ENCODE measurements around the gene GP2. TPM values are rescaled to one million over a fixed set of nuclear protein-coding genes. Genes with fewer than 3 reads are reported as not detected.

Gene GP2
- total and polyA plus RNA-seq, 2 donors (not counting 3 experiments of a cell fraction or from before 2014, with no cell fraction given), result not detected

- BruUV-seq (replicated peaks), result no TSS peak
- Histone ChIP-seq H3K4me3 (replicated peaks in 1 of 3; ENCODE audit: insufficient read depth in 1 of 3, low read depth in 1 of 3, low read length in 3 of 3) (no peak overlapping the region), H3K9me1 (replicated peaks; ENCODE audit: control insufficient read depth, extremely low read depth, insufficient read depth, low read length) (no peaks in the 10 kb centered on the region), H3K27ac (ENCODE audit: insufficient read depth, low read depth, low read length) (no peak overlapping the region), H3K27me3 (ENCODE audit: control insufficient read depth in 2 of 2, insufficient read depth in 2 of 2, low read length in 2 of 2) (no peaks in the 10 kb centered on the region), H3K36me3 (ENCODE audit: control insufficient read depth in 2 of 2, extremely low read depth in 1 of 2, insufficient read depth in 2 of 2, low read length in 2 of 2) (no peaks in the 10 kb centered on the region), H3K9ac (replicated peaks; ENCODE audit: extremely low read depth, insufficient read depth, low read length) (no peak overlapping the region), H3K79me2 (ENCODE audit: control insufficient read depth, insufficient read depth, low read length) (no peaks in the 10 kb centered on the region), H3K4me2 (ENCODE audit: insufficient read depth, low read length) (no peak overlapping the region), H2AFZ (ENCODE audit: low read depth, low read length) (no peak overlapping the region), H3K9me3 (replicated peaks; ENCODE audit: control insufficient read depth, insufficient read depth, low read length) (no peaks in the 10 kb centered on the region), H4K20me1 (replicated peaks; ENCODE audit: control insufficient read depth, extremely low read depth, insufficient read depth, low read length) (no peaks in the 10 kb centered on the region), H3K4me1 (ENCODE audit: control insufficient read depth, extremely low read depth, insufficient read depth, low read length) (no peaks in the 10 kb centered on the region)
- ChIA-PET POLR2A (no interaction called here), CTCF (no interaction called here)
- DNase-seq (ENCODE audit: low read depth, low spot score) (no peak), FAIRE-seq (no peak)
- dilution Hi-C loops (cut with MboI; ENCODE audit: extremely low pct_ligation_motif_present, low sequenced_read_pairs) (no loop called here), intact Hi-C loops (cut with micrococcal nuclease) (no loop called here)
- TF ChIP-seq EZH2 (IDR thresholded peaks at IDR 0.05; ENCODE audit: borderline replicate concordance, low read depth, low read length, severe bottlenecking) (no peak), MYC (IDR thresholded peaks at IDR 0.05; ENCODE audit: low read depth, low read length) (no peak), GATA2 (IDR thresholded peaks at IDR 0.05; ENCODE audit: insufficient read depth, insufficient read length, low read depth, low read length) (no peak), POLR2A (IDR thresholded peaks at IDR 0.05; ENCODE audit: low read depth, low read length) (no peak)
- TF ChIP-seq, protein P1, sequence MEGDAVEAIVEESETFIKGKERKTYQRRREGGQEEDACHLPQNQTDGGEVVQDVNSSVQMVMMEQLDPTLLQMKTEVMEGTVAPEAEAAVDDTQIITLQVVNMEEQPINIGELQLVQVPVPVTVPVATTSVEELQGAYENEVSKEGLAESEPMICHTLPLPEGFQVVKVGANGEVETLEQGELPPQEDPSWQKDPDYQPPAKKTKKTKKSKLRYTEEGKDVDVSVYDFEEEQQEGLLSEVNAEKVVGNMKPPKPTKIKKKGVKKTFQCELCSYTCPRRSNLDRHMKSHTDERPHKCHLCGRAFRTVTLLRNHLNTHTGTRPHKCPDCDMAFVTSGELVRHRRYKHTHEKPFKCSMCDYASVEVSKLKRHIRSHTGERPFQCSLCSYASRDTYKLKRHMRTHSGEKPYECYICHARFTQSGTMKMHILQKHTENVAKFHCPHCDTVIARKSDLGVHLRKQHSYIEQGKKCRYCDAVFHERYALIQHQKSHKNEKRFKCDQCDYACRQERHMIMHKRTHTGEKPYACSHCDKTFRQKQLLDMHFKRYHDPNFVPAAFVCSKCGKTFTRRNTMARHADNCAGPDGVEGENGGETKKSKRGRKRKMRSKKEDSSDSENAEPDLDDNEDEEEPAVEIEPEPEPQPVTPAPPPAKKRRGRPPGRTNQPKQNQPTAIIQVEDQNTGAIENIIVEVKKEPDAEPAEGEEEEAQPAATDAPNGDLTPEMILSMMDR (IDR thresholded peaks at IDR 0.05; ENCODE audit: extremely low read depth in 1 of 2, insufficient read depth in 1 of 2, low read depth in 1 of 2, low read length in 2 of 2), result no peak
Measured at GRCh38 chr16:20364051-20364450, 36.7 kb upstream of the GP2 start.

DNA sequence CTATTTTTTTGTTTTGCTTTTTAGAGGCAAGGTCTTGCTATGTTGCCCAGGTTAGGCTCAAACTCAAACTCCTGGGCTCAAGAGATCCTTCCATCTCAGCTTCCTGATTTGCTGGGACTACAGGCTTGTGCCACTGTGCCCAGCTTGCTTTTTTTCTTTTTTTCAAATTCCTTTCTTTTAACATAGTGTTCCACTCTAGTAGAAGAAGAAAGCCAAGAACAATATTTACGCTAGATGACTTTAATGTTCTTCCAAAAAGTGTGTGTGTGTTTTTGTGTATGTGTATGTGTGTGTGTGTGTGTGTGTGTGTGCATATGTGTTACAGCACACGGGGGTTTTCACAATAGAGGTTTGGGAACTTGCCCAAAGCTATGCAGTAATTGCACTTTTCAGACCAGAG is 35.9 kb upstream of the GP2 start:
- H3K36me3 ChIP-seq (ENCODE audit: control insufficient read depth in 2 of 2, extremely low read depth in 1 of 2, insufficient read depth in 2 of 2, low read length in 2 of 2), result no peaks in the 10 kb centered on the region
- BruUV-seq (replicated peaks), result no TSS peak
- no peaks in the 10 kb centered on the region for H3K79me2 ChIP-seq (ENCODE audit: control insufficient read depth, insufficient read depth, low read length)
- no peak for FAIRE-seq
- H3K9ac ChIP-seq (replicated peaks; ENCODE audit: extremely low read depth, insufficient read depth, low read length), result no peak overlapping the region
- H3K4me2 ChIP-seq (ENCODE audit: insufficient read depth, low read length), result no peak overlapping the region
- no peak overlapping the region for H3K4me3 ChIP-seq (replicated peaks in 1 of 3; ENCODE audit: insufficient read depth in 1 of 3, low read depth in 1 of 3, low read length in 3 of 3)
- dilution Hi-C loops (cut with MboI; ENCODE audit: extremely low pct_ligation_motif_present, low sequenced_read_pairs), result no loop called here
- ChIA-PET CTCF (interaction anchor here (0.6 to 1.7 kb wide), 2 partner anchors 13 to 1269 kb away, joined by 3 to 5 read pairs; no protein-coding TSS in a partner anchor), POLR2A (no interaction called here)
- H2AFZ ChIP-seq (ENCODE audit: low read depth, low read length), result no peak overlapping the region
- intact Hi-C loops (cut with micrococcal nuclease), result no loop called here
- H3K9me1 ChIP-seq (replicated peaks; ENCODE audit: control insufficient read depth, extremely low read depth, insufficient read depth, low read length), result no peaks in the 10 kb centered on the region
- no peaks in the 10 kb centered on the region for H3K27me3 ChIP-seq (ENCODE audit: control insufficient read depth in 2 of 2, insufficient read depth in 2 of 2, low read length in 2 of 2)
- TF ChIP-seq, protein P2, sequence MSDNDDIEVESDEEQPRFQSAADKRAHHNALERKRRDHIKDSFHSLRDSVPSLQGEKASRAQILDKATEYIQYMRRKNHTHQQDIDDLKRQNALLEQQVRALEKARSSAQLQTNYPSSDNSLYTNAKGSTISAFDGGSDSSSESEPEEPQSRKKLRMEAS (IDR thresholded peaks at IDR 0.05; ENCODE audit: insufficient read depth, insufficient read length), result no peak
- TF ChIP-seq FOS (IDR thresholded peaks at IDR 0.05; ENCODE audit: borderline replicate concordance, insufficient read depth, low read length), result no peak
- no peak for TF ChIP-seq EZH2 (IDR thresholded peaks at IDR 0.05; ENCODE audit: borderline replicate concordance, low read depth, low read length, severe bottlenecking)
- TF ChIP-seq, protein P1 (IDR thresholded peaks at IDR 0.05; ENCODE audit: extremely low read depth in 1 of 2, insufficient read depth in 1 of 2, low read depth in 1 of 2, low read length in 2 of 2), result no peak
- TF ChIP-seq JUN (IDR thresholded peaks at IDR 0.05; ENCODE audit: borderline replicate concordance, insufficient read depth, insufficient read length, low read depth), result no peak
- no peak for TF ChIP-seq MYC (IDR thresholded peaks at IDR 0.05; ENCODE audit: low read depth, low read length)
- no peak for TF ChIP-seq POLR2AphosphoS5 (IDR thresholded peaks at IDR 0.05; ENCODE audit: insufficient read depth, low read depth, low read length)
- TF ChIP-seq GATA2 (IDR thresholded peaks at IDR 0.05; ENCODE audit: insufficient read depth, insufficient read length, low read depth, low read length), result no peak
- TF ChIP-seq POLR2A (IDR thresholded peaks at IDR 0.05; ENCODE audit: low read depth, low read length), result no peak
- no peaks in the 10 kb centered on the region for H3K9me3 ChIP-seq (replicated peaks; ENCODE audit: control insufficient read depth, insufficient read depth, low read length)
- H4K20me1 ChIP-seq (replicated peaks; ENCODE audit: control insufficient read depth, extremely low read depth, insufficient read depth, low read length), result no peaks in the 10 kb centered on the region
- H3K27ac ChIP-seq (ENCODE audit: insufficient read depth, low read depth, low read length), result no peak overlapping the region
- H3K4me1 ChIP-seq (ENCODE audit: control insufficient read depth, extremely low read depth, insufficient read depth, low read length), result no peaks in the 10 kb centered on the region
- no peak for DNase-seq (ENCODE audit: low read depth, low spot score)

Data from endothelial cell of umbilical vein (primary cell).